Transverse colon (tissue), 4 donors: ENCODE measurements around the gene KLF13.
A peak's percentile ranks its signal among the peaks of the same experiment; 100 is the strongest.

Experiments
- EP300 ChIP-seq: sonication (generic); formaldehyde crosslinking; IDR thresholded peaks from one replicate; pipeline ENCODE4 v1.6.1; 2017; ENCODE audit warnings: antibody characterized with exemption, low read depth
- POLR2A ChIP-seq: fragments of 450-650 bp; IDR thresholded peaks from one replicate; pipeline ENCODE4 v1.6.1; 2016; ENCODE audit warnings: antibody characterized with exemption, mild to moderate bottlenecking, moderate library complexity
- POLR2AphosphoS5 ChIP-seq, 3 donors: sonication (generic); formaldehyde crosslinking; IDR thresholded peaks; one replicate each; pipeline ENCODE4 v1.6.1; 2016; ENCODE audit warnings: antibody characterized with exemption in 3 of 3
- TF ChIP-seq, protein P1 (sequence below), 5 experiments: fragments of 200-600 bp in 3 of 5; fragments of 450-650 bp in 2 of 5; sonication (generic) in 3 of 5; IDR thresholded peaks; 1 replicate in 2 of 5; 2 replicates in 3 of 5; pipeline ENCODE4 v1.5.1; 2016 to 2017; ENCODE audit warnings: antibody characterized with exemption in 5 of 5, inconsistent platforms in 3 of 5, mild to moderate bottlenecking in 2 of 5, moderate library complexity in 1 of 5

DNA sequence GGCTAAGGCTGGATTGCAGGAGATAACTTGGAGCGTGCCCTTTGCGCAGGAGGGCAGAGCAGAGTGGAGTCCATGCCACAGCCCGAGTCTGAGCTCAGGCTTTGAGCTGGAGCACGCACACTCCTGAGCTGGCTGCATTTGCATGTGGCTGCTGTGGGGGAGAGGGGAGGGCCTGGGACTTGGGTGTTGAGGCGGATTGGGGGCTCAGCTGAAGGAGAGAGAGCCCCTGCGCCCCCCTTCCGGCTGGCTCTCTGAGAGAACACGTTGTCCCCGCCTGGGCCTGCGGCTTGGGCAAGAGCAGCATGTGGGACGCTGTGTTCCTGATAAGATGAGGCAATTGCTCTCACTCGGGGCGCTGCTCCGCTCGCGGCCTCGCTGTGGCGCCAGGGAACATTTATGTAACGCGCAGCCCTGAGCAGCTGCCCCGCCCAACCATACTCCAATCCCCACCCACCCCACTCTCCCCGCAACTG is 39.1 kb downstream of the KLF13 start:
- TF ChIP-seq, protein P1, sequence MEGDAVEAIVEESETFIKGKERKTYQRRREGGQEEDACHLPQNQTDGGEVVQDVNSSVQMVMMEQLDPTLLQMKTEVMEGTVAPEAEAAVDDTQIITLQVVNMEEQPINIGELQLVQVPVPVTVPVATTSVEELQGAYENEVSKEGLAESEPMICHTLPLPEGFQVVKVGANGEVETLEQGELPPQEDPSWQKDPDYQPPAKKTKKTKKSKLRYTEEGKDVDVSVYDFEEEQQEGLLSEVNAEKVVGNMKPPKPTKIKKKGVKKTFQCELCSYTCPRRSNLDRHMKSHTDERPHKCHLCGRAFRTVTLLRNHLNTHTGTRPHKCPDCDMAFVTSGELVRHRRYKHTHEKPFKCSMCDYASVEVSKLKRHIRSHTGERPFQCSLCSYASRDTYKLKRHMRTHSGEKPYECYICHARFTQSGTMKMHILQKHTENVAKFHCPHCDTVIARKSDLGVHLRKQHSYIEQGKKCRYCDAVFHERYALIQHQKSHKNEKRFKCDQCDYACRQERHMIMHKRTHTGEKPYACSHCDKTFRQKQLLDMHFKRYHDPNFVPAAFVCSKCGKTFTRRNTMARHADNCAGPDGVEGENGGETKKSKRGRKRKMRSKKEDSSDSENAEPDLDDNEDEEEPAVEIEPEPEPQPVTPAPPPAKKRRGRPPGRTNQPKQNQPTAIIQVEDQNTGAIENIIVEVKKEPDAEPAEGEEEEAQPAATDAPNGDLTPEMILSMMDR (IDR thresholded peaks at IDR 0.05), result peak; percentile 27 to 59 (median 36)
- TF ChIP-seq POLR2AphosphoS5 (IDR thresholded peaks at IDR 0.05) (peak; percentile 84 to 98 (median 97)), POLR2A (peak; percentile 64), EP300 (peak; percentile 100)
